Mesenteric fat pad (tissue), 1 donor: ENCODE measurements around the gene DNAH3. TPM values are rescaled to one million over a fixed set of nuclear protein-coding genes. Genes with fewer than 3 reads are reported as not detected.
"Not testable (repeated sequence)": the region's sequence is repeated elsewhere in the genome, so short reads cannot be mapped to it uniquely, and the experiment has no call there.

Experiments used
- DNase-seq: peaks from one replicate; pipeline ENCODE4 v3.0.0-alpha.2; 2020; ENCODE audit warnings: low spot score
- long read RNA-seq: library from polyadenylated mRNA; unstranded; transcript quantifications from one replicate; pipeline ENCODE4 v2.0.0, GENCODE V29; 2020
- total RNA-seq: library from RNA; stranded (reverse); fragmentation: NEBNext Ultra II Directional; extraction: Animal tissue kit (Norgen Biotek cat#: 25700); gene quantifications from one replicate; pipeline ENCODE4 v1.2.1, GENCODE V29; 2021
- donor health status: DM: yes; HTN: yes; CAD: no.

DNAH3 gene, protein sequence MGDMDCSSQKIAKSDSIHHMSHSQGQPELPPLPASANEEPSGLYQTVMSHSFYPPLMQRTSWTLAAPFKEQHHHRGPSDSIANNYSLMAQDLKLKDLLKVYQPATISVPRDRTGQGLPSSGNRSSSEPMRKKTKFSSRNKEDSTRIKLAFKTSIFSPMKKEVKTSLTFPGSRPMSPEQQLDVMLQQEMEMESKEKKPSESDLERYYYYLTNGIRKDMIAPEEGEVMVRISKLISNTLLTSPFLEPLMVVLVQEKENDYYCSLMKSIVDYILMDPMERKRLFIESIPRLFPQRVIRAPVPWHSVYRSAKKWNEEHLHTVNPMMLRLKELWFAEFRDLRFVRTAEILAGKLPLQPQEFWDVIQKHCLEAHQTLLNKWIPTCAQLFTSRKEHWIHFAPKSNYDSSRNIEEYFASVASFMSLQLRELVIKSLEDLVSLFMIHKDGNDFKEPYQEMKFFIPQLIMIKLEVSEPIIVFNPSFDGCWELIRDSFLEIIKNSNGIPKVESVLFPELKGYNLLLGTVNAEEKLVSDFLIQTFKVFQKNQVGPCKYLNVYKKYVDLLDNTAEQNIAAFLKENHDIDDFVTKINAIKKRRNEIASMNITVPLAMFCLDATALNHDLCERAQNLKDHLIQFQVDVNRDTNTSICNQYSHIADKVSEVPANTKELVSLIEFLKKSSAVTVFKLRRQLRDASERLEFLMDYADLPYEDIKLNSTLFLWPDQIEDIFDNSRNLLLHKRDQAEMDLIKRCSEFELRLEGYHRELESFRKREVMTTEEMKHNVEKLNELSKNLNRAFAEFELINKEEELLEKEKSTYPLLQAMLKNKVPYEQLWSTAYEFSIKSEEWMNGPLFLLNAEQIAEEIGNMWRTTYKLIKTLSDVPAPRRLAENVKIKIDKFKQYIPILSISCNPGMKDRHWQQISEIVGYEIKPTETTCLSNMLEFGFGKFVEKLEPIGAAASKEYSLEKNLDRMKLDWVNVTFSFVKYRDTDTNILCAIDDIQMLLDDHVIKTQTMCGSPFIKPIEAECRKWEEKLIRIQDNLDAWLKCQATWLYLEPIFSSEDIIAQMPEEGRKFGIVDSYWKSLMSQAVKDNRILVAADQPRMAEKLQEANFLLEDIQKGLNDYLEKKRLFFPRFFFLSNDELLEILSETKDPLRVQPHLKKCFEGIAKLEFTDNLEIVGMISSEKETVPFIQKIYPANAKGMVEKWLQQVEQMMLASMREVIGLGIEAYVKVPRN (N-terminal part only)
- total RNA-seq: 0.10 TPM
- long read RNA-seq, partial matches to known transcripts: 0 of 5 reads
- long read RNA-seq, other reads (novel, unspliced or antisense): 5 of 5 reads

DNA sequence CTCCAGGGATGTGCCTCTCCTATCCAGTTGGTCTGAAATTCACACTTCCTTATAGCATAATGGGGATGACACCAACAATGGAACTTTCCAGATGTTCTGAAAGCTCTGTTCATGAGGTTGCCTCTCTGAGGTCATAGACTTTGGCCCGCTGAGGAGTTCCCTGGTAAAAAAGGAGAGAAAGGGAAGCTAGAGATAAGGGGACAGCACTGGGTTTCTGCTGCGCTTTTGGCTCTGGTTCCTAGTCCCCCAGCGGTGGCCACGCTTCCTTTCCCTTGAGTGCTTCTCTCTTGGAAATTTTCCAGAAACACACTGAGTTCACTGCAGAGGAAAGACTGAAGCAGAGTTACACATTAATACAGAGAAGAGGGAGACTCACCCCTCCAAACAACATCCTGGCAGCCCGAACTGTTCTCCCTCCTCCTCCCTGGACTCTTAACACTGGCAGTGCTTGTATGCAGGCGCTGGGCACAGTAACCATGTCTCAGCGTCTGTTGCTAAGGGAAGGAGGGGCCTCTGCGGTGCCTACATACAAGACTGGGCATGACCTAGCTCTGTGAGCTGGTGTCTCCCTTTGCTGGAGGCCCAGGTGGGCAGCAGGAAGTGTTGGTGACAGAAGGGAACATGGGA lies at the start of gene DNAH3:
TSS of gene DNAH3 (minus strand) at position 472 of the 627 bp plus-strand sequence. CDS start 527 bp downstream, outside the sequence.
- no peak for DNase-seq

DNA sequence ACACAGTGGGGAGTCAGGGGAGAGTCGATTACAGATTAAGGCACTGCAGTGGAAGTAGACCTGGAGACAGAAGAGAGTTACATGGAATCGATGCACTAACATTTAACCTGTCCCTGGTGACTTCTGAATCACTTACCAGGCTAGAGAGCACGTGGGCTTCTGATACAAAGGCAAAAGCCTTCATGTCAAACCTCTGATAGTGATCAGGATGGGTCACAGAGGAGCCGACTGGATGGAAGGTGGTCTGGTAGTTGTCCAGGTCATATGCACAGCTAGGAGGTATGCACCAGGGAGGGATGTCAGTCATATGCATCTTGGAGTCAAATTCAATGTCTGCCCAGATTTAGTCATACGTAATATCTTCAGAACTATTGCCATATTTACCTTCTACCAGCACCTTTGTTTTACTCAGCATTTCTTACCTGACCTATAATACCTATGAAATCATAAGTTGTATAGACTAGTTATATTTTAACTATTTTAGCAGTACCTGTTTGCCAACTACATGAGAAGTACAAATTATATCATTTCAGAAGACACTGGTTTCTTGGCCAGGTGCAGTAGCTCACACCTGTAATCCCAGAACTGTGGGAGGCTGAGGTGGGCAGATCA lies 49.1 kb upstream of the DNAH3 start:
- DNase-seq: no peak

DNA sequence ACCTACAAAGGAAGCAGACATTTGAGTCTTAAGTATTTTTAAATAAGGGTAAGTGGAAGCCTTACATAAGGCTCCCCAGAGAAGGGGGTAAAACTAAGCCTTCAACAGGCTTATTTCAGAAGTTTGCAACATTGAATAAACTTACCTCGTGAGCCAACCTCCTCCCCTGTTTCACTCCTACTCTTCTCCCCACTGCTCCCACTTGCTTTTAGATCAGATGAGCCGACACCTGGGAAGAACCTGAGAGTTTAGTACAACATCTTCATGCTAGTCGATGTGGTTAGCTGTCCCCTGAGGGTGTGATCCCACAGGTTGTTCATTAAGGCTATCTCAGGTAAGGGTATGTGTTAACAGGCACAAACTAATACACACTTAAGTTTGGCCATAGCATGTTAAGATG lies 47.0 kb upstream of the DNAH3 start:
- DNase-seq: no peak

DNA sequence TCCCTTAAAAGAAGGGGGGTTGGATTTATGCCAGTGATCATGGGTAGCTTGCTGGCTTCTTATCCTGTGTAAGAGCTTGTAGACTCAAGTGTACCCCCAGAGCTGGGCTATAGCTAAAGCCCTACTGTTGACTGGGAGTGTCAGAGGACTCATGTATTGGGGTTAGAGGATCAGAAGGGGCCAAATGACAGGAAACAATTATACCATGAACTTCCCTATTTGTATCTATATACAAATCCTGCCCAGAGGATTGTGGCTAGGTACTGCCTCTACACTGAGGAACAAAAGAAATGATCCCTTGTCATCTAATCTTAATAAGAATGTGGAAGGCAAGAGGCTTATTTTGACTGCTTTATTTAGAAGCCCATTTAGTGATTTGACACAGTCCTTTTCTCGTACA lies 46.5 kb upstream of the DNAH3 start:
- DNase-seq: no peak

DNA sequence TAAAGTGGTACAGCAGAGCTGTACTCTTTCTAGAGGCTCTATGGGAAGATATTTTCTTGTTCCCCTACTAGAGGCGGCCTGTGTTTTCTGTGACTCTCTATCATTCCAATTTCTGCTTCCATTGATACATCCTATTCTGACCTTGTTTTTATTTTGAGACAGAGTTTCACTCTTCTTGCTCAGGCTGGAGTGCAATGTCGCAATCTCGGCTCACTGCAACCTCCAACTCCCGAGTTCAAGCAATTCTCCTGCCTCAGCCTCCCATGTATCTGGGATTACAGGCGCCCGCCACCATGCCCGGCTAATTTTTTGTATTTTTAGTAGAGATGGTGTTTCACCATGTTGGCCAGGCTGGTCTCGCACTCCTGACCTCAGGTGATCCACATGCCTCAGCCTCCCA lies 44.7 kb upstream of the DNAH3 start:
- peak; percentile 16 for DNase-seq

DNA sequence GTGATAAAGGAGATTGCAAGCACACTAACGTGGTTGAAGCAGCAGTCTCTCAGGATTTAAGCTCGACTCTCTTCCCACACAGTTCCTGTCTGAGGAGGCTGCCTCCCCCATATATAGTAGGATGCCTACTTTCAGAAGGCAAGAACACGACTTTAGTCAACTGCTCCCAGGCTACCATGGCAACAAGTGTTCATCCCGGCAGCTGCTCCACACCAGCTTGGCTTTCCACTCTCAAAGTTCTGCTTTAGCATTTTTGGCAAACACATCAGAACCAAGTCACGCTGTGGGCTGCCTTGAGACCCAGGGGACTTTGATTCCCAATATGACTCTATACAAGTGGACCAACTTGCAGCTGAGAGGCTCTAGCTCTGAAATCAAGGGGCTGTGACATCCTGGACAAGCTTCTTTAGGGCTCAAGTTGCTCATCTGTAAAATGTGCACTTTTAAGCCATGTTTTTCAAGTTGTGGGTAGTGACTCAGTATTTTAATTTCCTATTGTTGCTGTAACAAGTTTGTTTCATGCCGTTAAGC lies 44.2 kb upstream of the DNAH3 start:
- DNase-seq: peak; percentile 51

DNA sequence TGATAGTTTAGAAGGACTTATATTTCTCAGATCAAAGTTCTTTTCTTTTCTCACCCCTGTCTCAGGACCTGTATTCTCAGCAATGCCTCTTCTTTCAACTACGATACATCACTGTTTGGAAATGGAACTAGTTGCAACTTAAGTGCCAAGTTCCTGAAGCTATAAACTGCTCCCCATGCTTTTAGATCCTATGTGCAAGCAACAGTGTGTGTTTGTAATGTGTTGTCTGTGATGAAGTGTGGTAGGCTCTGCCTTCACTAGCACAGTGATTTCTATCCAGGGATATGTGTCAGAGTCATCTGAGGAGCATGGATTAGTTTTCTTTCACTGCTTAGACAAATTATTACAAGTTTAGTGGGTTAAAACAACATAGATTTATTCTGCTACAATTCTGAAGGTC lies 42.3 kb upstream of the DNAH3 start:
- no peak for DNase-seq

DNA sequence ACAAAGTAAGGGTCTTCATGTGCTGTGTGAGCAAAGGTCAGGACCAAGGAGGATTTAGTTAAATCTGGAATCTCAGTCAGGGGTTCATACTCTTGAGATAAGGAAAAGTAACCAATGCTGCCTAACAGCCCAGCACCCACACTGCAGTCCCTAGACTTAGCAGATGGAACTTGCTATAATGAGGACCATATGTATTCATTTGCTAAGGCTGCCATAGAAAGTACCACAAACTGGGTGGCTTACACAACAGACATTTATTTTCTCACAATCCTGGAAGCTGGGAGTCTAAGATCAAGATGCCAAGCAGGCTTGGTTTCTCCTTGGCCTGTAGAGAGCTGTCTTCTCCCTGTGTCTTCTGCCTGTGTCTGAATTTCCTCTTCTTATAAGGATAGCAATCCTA lies 40.0 kb upstream of the DNAH3 start:
- no peak for DNase-seq

DNA sequence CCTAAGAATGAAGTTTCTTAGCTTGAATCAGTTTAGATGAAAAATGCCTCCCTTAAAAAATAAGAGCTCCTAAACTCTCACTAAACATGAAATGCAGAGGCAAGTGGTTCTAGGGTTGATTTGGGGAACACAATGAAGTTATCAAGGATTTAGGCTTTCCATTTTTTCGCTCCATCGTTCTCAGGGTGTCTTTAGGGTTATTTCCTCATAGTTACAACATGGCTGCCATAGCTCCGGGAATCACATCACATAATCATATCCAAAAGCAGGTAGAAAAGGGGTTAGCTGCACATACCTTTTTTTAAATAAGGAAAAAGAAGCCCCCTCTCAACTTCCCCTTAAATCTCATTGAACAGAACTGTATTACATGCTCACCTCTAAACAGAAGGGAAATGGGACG lies 39.4 kb upstream of the DNAH3 start:
- DNase-seq: no peak

DNA sequence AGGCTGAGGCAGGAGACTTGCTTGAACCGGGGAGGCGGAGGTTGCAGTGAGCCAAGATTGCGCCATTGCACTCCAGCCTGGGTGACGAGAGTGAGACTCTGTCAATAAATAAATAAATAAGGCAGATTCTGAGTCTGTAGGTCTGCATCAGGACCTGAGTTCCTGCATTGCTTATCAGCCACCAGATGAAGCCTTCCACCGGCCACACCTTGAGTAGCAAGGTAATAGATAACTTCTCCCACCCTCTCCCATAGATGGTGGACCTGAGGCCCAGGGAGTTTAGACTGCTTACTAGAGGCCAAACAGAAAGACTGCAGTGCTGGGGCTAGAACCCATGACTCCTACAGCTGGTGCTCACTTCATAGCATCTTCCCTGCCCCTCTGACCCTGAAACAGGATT lies 38.7 kb upstream of the DNAH3 start:
- DNase-seq: no peak

DNA sequence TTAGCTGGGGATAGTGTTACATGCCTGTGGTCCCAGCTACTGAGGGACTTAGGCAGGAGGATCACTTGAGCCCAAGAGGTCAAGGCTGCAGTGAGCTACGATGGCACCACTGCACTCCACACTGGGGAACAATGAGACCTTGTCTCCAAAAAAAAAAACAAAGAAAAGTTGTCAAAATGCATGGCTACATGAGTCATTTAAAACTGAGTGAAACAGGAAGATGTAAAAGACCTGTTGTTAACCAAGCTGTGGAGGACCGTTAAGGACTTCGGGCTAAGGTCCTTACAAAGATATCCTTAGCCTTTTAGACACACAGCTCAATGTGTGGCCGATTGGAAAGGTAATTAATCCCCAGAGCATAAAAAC lies 35.7 kb upstream of the DNAH3 start:
- no peak for DNase-seq

DNA sequence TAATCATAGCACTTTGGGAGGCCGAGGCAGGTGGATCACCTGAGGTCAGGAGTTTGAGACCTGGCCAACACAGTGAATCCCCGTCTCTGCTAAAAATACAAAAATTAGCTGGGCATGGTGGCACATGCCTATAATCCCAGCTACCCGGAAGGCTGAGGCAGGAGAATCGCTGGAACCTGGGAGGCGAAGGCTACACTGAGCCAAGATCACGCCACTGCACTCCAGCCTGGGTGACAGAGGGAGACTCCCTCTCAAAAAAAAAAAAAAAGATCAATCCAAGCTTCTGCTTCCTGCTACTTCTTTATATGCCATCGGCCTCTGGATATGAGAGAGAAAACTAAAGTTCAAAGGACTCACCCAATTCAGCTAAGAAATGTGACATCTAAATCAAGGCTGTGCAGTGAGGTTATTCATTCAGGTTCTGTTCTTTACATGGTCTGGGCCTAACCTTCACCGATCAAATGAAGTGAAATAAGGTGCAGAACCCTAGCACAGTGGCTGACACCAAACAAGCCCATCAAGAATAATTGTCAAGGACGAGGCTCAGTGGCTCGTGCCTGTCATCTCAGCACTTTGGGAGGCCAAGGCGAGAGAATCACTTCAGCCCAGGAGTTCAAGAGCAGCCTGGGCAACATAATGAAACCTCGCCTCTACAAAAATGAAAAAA lies 35.1 kb upstream of the DNAH3 start:
- no peak for DNase-seq

DNA sequence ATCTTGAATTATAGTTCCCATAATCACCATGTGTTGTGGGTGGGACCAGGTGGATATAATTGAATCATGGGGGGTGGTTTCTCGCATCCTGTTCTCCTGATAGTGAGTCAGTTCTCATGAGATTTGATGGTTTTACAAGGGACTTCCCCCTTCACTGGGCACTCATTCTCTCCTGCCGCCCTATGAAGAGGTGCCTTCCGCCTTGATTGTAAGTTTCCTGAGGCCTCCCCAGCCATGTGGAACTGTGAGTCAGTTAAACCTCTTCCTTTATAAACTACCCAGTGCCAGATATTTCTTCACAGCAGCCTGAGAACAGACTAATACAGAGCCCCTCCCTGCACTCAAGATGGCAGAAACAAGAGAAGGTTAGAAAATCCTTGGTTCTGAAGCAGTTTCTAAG lies 34.2 kb upstream of the DNAH3 start:
- DNase-seq: no peak

DNA sequence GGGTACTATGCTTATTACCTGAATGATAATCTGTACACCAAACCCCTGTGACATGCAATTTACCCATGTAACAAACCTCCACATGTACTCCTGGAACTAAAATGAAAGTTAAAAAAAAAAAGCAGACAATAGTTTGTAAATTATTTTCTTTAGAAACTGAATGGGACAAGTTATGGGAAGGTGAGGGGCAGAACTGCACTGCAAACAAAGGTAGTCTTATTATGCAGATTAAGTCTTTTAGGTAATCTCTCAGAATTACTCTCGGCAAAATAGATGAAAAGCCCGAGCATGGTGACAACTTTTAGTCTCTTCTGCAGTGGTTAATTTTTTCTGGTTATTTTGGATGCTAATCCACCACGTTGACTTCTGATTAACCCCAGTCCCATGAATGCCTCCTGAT lies 33.3 kb upstream of the DNAH3 start:
- no peak for DNase-seq

DNA sequence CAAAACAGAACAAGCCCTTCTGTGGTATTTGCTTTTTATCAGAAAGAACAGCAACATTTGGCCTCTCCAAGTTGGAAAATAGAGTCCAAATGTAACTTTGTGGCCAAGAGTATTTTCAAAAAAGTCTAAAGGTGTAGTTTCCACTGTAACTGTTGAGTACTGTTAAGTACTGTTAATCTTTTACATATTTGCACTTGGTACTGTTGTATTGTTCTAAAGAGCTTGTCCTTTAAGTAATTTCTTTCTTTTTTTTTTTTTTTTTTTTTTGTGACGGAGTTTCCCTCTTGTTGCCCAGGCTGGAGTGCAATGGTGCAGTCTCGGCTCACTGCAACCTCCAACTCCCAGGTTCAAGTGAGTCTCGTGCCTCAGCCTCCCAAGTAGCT lies 29.3 kb upstream of the DNAH3 start:
- no peak for DNase-seq

DNA sequence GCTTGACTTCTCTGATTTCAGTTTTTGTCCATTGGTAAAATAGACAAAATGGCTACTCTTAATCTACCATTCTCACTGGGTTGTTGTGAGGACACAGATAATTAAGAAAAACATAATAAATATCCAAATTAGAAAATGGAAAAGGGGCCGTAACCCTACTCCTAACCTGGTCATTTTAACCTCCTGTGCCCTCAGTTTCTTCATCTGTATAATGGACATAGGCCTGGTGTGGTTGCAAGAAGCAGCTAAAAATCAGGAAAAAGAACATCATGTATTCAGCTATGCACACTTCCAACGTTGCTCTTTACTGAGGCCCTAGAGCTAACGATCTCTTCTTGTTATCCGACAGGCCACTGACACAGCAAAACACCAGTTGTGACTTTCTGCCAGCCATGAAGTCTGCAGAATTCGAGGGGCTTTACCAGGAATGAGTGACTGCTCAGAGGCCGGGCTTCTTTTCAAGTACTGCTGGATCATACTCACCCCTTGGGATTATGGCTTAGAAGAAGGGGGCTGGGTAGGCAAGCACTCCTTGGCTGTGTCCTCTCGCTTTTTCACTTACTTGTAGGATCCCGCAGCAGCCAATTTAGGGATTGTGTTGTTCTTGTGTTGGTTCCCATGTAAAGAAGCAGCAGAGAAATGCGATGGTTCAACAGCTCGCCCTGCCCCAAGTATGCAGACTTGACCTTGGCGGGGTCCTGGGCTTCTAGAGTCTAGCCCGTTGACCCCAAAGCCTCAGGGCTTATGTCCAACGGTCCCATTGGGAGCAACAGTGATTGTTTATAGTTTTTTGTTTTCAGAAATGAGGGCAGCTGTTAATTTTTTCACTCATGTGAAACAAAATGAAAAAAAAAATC lies 28.7 kb upstream of the DNAH3 start:
- no peak for DNase-seq

DNA sequence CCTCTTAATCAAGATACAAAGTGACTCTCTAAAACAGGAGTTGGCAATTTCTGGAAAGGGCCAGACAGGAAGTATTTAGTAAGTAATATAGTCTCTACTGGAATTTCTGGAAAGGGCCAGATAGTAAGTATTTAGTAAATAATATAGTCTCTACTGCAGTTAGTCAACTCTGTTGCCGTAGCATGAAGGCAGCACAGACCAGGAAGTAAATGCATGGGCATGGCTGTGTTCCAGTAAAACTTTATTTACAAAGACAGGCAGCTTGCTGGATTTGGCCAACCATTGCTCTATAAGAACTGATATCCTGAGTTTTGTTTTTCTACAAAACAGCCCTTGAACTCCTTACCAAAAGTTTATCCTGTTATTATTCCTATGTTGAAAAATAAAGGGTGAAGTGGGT lies 24.8 kb upstream of the DNAH3 start:
- DNase-seq: no peak

DNA sequence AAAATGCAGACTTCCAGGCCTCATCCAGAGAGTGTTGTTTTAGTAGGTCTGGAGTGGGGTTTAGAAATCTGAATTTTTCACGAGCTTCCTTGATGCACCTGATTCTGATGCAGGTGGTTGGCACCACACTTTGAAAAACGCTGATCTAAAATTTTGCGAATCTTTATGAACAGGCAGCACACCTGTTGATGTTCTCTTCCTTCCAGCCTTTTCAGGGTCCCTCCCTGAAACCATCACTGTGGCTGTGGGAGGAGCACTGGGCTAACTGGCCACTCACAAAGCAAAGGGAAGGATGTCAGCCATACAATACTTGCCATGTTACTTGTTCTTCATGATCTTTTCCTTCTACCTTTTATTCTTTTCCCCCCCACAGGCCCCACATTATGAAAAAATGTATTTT lies 22.0 kb upstream of the DNAH3 start:
- DNase-seq: no peak

DNA sequence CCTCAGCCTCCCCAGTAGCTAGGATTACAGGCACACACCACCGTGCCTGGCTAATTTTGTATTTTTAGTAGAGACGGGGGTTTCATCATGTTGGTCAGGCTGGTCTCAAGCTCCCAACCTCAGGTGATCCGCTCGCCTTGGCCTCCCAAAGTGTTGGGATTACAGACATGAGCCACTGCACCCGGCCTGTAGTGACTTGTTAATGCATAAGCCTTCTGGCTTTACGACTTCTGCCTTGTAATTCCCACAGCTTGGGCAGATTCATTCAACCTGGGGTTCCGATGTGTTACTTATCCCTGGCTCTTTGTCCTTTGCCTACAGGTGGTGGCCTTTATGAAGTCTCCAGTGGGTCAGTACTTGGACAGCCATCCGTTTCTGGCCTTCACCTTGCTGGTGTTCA lies 19.5 kb upstream of the DNAH3 start:
- DNase-seq: not testable (repeated sequence)
